GM12878 (cell line): ENCODE data around the gene RRM2. TPM values are rescaled to one million over a fixed set of nuclear protein-coding genes. Genes with fewer than 3 reads are reported as not detected.
A peak's percentile ranks its signal among the peaks of the same experiment; 100 is the strongest.

Source experiments
- CHD4 ChIP-seq: fragments of 200-600 bp; sonication (generic); IDR thresholded peaks from 2 replicates; pipeline ENCODE4 v1.6.1; 2016; ENCODE audit warnings: mild to moderate bottlenecking
- HDAC6 ChIP-seq: fragments of 200-600 bp; sonication (generic); IDR thresholded peaks from one replicate; pipeline ENCODE4 v1.8.0; 2017; ENCODE audit warnings: antibody characterized with exemption; ENCODE audit not compliant: unreplicated experiment
- IKZF1 ChIP-seq: fragments of 450-650 bp; conservative IDR thresholded peaks from 2 replicates; pipeline ENCODE4 v1.6.1; 2017; ENCODE audit warnings: antibody characterized with exemption, mild to moderate bottlenecking
- LARP7 ChIP-seq: fragments of 450-650 bp; IDR thresholded peaks from 2 replicates; pipeline ENCODE4 v1.6.1; 2017; ENCODE audit warnings: mild to moderate bottlenecking
- MTA2 ChIP-seq: fragments of 450-650 bp; IDR thresholded peaks from 2 replicates; pipeline ENCODE4 v1.6.1; 2016; ENCODE audit warnings: low read depth, mild to moderate bottlenecking, moderate library complexity
- PBX3 ChIP-seq: IDR thresholded peaks from 2 replicates; pipeline ENCODE4 v1.6.1; 2011; ENCODE audit warnings: mild to moderate bottlenecking, low read depth, low read length, moderate library complexity; ENCODE audit not compliant: insufficient replicate concordance
- POLR2A ChIP-seq: IDR thresholded peaks from 2 replicates; pipeline ENCODE4 v1.6.1; 2011; ENCODE audit warnings: low read depth, mild to moderate bottlenecking, low read length
- POLR2AphosphoS5 ChIP-seq: IDR thresholded peaks from 2 replicates; pipeline ENCODE4 v1.6.1; 2011; ENCODE audit warnings: mild to moderate bottlenecking, low read length, inconsistent platforms
- POU2F2 ChIP-seq: IDR thresholded peaks from 3 replicates; pipeline ENCODE4 v1.6.1; 2011; ENCODE audit warnings: low read depth, mild to moderate bottlenecking, low read length, borderline replicate concordance
- SIN3A ChIP-seq: IDR thresholded peaks from 2 replicates; pipeline ENCODE4 v1.6.1; 2012; ENCODE audit warnings: low read depth, low read length, improper control_type of control experiment
- YBX1 ChIP-seq: fragments of 450-650 bp; IDR thresholded peaks from 2 replicates; pipeline ENCODE4 v1.6.1; 2016; ENCODE audit warnings: antibody characterized with exemption
- ZZZ3 ChIP-seq: IDR thresholded peaks from 2 replicates; pipeline ENCODE4 v1.6.1; 2011; ENCODE audit warnings: low read depth; ENCODE audit not compliant: control insufficient read depth, insufficient read length
- polyA plus RNA-seq, 11 experiments: library from polyadenylated mRNA; depleted of rRNA in 4 of 11; unstranded in 6 of 11; stranded (reverse) in 5 of 11; fragments of >200 nt; fragmentation: Nextera tagmentation in 4 of 11; fragmentation: Illumina TruSeq in 1 of 11; extraction: Ambion mirVana in 4 of 11; extraction: Trizol in 1 of 11; gene quantifications; 1 replicate in 1 of 11; 2 replicates in 10 of 11; pipeline versions ENCODE4 v1.2.1 to v1.2.3, GENCODE V29; 2011 to 2016; ENCODE audit warnings: inconsistent platforms in 2 of 11, missing spikeins in 2 of 11, low read depth in 1 of 11
- total RNA-seq, 4 experiments: library from RNA; depleted of rRNA in 3 of 4; stranded (reverse); fragments of >200 nt in 3 of 4; fragmentation: Illumina TruSeq in 1 of 4; extraction: Trizol in 1 of 4; gene quantifications; 2 replicates each; pipeline versions ENCODE4 v1.2.1 to v1.2.3, GENCODE V29; 2013 to 2021
- TF ChIP-seq, protein P1 (sequence below), 3 experiments: IDR thresholded peaks in 2 of 3; conservative IDR thresholded peaks in 1 of 3; 2 replicates each; pipeline ENCODE4 v1.5.1; 2011; ENCODE audit warnings: low read depth in 3 of 3, low read length in 3 of 3, mild to moderate bottlenecking in 3 of 3, control low read depth in 2 of 3, moderate library complexity in 2 of 3, inconsistent platforms in 1 of 3, mixed read lengths in 1 of 3; ENCODE audit not compliant: control insufficient read depth in 2 of 3, insufficient read depth in 1 of 3; ENCODE audit errors: extremely low read depth in 1 of 3
- TF ChIP-seq, protein P2 (sequence below): fragments of 450-650 bp; formaldehyde crosslinking; IDR thresholded peaks from 2 replicates; pipeline ENCODE4 v1.5.0; 2022; ENCODE audit warnings: mild to moderate bottlenecking, missing genetic modification characterization
- TF ChIP-seq, protein P3 (sequence below): fragments of 450-650 bp; IDR thresholded peaks from 2 replicates; pipeline ENCODE4 v1.6.1; 2016; ENCODE audit warnings: mild to moderate bottlenecking
- TF ChIP-seq, protein P4 (sequence below): fragments of 450-650 bp; IDR thresholded peaks from 2 replicates; pipeline ENCODE4 v1.6.1; 2017; ENCODE audit warnings: mild to moderate bottlenecking

RRM2 gene
- total and polyA plus RNA-seq, 10 of the 15 experiments (the other 5 are each of a cell fraction or from before 2014, with no cell fraction given) = 54.4 to 771 (median 159) TPM

DNA sequence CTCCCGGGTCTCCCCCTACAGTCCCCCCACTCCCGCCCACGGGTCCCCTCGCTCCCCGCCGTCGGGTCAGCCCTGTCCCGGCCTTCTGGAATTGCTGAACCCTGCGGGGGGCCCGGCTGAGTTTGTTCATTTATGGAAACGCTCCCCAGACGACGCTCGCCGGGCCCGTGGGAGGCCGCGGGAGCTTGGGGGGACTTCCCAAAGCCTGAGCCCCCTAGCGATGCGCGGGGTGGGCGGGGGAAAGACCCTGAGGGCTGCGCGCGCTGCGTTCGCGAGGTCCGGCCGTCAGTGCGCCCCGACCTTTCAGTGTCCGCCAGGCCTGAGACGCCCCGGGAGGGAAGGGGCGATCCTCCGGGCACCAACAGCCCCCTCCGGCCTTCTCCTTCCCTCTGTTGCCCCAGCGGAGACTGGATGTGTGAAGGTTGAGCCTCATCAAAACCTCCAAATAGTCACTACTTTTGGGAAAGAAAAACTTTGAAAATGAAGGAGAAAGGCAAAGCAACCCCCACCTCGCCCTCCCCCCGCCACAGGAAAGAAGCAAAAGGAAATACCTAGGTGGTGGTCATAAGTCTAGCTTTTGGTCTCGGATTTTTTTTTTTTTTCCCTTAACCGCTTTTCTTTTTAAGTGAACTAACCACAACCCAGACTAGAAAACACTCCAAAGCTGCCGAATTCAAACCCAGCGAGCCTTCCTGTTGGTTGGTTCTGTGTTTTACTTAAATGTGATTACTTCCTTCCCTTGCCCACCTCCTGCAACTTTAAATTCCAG is 41.8 kb upstream of the RRM2 start (continued):
- TF ChIP-seq, protein P1, sequence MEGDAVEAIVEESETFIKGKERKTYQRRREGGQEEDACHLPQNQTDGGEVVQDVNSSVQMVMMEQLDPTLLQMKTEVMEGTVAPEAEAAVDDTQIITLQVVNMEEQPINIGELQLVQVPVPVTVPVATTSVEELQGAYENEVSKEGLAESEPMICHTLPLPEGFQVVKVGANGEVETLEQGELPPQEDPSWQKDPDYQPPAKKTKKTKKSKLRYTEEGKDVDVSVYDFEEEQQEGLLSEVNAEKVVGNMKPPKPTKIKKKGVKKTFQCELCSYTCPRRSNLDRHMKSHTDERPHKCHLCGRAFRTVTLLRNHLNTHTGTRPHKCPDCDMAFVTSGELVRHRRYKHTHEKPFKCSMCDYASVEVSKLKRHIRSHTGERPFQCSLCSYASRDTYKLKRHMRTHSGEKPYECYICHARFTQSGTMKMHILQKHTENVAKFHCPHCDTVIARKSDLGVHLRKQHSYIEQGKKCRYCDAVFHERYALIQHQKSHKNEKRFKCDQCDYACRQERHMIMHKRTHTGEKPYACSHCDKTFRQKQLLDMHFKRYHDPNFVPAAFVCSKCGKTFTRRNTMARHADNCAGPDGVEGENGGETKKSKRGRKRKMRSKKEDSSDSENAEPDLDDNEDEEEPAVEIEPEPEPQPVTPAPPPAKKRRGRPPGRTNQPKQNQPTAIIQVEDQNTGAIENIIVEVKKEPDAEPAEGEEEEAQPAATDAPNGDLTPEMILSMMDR (IDR thresholded peaks at IDR 0.05 in 2 of 3, conservative IDR thresholded peaks at IDR 0.05 in 1 of 3; ENCODE audit: control insufficient read depth in 2 of 3, extremely low read depth in 1 of 3, insufficient read depth in 1 of 3, low read depth in 3 of 3, low read length in 3 of 3) = no peak
- TF ChIP-seq, protein P2, sequence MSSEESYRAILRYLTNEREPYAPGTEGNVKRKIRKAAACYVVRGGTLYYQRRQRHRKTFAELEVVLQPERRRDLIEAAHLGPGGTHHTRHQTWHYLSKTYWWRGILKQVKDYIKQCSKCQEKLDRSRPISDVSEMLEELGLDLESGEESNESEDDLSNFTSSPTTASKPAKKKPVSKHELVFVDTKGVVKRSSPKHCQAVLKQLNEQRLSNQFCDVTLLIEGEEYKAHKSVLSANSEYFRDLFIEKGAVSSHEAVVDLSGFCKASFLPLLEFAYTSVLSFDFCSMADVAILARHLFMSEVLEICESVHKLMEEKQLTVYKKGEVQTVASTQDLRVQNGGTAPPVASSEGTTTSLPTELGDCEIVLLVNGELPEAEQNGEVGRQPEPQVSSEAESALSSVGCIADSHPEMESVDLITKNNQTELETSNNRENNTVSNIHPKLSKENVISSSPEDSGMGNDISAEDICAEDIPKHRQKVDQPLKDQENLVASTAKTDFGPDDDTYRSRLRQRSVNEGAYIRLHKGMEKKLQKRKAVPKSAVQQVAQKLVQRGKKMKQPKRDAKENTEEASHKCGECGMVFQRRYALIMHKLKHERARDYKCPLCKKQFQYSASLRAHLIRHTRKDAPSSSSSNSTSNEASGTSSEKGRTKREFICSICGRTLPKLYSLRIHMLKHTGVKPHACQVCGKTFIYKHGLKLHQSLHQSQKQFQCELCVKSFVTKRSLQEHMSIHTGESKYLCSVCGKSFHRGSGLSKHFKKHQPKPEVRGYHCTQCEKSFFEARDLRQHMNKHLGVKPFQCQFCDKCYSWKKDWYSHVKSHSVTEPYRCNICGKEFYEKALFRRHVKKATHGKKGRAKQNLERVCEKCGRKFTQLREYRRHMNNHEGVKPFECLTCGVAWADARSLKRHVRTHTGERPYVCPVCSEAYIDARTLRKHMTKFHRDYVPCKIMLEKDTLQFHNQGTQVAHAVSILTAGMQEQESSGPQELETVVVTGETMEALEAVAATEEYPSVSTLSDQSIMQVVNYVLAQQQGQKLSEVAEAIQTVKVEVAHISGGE (CRISPR knock-in tag) = no peak
- no peak for TF ChIP-seq HDAC6
- peak; percentile 53; the same call in 1 of the 2 replicates for TF ChIP-seq POLR2AphosphoS5
- no peak for TF ChIP-seq YBX1
- TF ChIP-seq MTA2 = no peak; the same call in 1 of the 2 replicates
- TF ChIP-seq ZZZ3 = no peak
- no peak for TF ChIP-seq SIN3A
- peak; percentile 35; the same call in 1 of the 2 replicates for TF ChIP-seq LARP7
- TF ChIP-seq CHD4 = no peak
- TF ChIP-seq, protein P3, sequence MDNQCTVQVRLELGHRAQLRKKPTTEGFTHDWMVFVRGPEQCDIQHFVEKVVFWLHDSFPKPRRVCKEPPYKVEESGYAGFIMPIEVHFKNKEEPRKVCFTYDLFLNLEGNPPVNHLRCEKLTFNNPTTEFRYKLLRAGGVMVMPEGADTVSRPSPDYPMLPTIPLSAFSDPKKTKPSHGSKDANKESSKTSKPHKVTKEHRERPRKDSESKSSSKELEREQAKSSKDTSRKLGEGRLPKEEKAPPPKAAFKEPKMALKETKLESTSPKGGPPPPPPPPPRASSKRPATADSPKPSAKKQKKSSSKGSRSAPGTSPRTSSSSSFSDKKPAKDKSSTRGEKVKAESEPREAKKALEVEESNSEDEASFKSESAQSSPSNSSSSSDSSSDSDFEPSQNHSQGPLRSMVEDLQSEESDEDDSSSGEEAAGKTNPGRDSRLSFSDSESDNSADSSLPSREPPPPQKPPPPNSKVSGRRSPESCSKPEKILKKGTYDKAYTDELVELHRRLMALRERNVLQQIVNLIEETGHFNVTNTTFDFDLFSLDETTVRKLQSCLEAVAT = peak; percentile 64; the same call in 1 of the 2 replicates
- TF ChIP-seq POLR2A = peak; percentile 59
- peak; percentile 85 for TF ChIP-seq IKZF1
- TF ChIP-seq, protein P4, sequence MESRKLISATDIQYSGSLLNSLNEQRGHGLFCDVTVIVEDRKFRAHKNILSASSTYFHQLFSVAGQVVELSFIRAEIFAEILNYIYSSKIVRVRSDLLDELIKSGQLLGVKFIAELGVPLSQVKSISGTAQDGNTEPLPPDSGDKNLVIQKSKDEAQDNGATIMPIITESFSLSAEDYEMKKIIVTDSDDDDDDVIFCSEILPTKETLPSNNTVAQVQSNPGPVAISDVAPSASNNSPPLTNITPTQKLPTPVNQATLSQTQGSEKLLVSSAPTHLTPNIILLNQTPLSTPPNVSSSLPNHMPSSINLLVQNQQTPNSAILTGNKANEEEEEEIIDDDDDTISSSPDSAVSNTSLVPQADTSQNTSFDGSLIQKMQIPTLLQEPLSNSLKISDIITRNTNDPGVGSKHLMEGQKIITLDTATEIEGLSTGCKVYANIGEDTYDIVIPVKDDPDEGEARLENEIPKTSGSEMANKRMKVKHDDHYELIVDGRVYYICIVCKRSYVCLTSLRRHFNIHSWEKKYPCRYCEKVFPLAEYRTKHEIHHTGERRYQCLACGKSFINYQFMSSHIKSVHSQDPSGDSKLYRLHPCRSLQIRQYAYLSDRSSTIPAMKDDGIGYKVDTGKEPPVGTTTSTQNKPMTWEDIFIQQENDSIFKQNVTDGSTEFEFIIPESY = no peak
- 0 out of 3 replicates have a peak, but pooled peaks have one; percentile 20 for TF ChIP-seq POU2F2
- no peak for TF ChIP-seq PBX3
